Nephron progenitor cell (in vitro differentiated cells): ENCODE results near the gene CUL4B.

Experiments used
- DNase-seq: peaks from one replicate; pipeline ENCODE4 v3.0.0; 2021
- H3K27ac Mint-ChIP-seq: 2 replicates; pipeline ENCODE4 v1.8.0; 2021; ENCODE audit warnings: mild to moderate bottlenecking, moderate library complexity, mixed read lengths
- H3K27me3 Mint-ChIP-seq: 2 replicates; pipeline ENCODE4 v1.8.0; 2021; ENCODE audit warnings: mild to moderate bottlenecking, low read depth, mixed read lengths; ENCODE audit not compliant: poor library complexity
- H3K36me3 Mint-ChIP-seq: 2 replicates; pipeline ENCODE4 v1.8.0; 2021; ENCODE audit warnings: low read depth, mixed read lengths
- H3K4me1 Mint-ChIP-seq: 2 replicates; pipeline ENCODE4 v1.8.0; 2021; ENCODE audit warnings: mixed read lengths
- H3K4me3 Mint-ChIP-seq: 2 replicates; pipeline ENCODE4 v1.8.0; 2021; ENCODE audit warnings: mild to moderate bottlenecking, moderate library complexity, mixed read lengths
- H3K9me3 Mint-ChIP-seq: 2 replicates; pipeline ENCODE4 v1.8.0; 2021; ENCODE audit warnings: mild to moderate bottlenecking, moderate library complexity, mixed read lengths
- CTCF ChIP-seq: fragments of 200-600 bp; sonication (generic); IDR thresholded peaks from 2 replicates; pipeline ENCODE4 v1.5.0; 2021; ENCODE audit warnings: antibody characterized with exemption

Gene CUL4B

GRCh38 chrX:120536061-120536460, 24.7 kb downstream of the CUL4B start:
- Mint-ChIP-seq H3K27me3 (no peaks in the 10 kb centered on the region), H3K36me3 (peaks cover 31% of the 10 kb centered on the region), H3K9me3 (peaks cover 18% of the 10 kb centered on the region), H3K4me1 (no peaks in the 10 kb centered on the region), H3K27ac (no peak overlapping the region), H3K4me3 (no peak overlapping the region)
- DNase-seq: no peak
- no peak for TF ChIP-seq CTCF

- H3K4me1 Mint-ChIP-seq: no peaks in the 10 kb centered on the region
- peaks cover 31% of the 10 kb centered on the region for H3K36me3 Mint-ChIP-seq
- H3K27me3 Mint-ChIP-seq: no peaks in the 10 kb centered on the region
- peaks cover 18% of the 10 kb centered on the region for H3K9me3 Mint-ChIP-seq
- no peak overlapping the region for H3K4me3 Mint-ChIP-seq
- no peak for TF ChIP-seq CTCF
- DNase-seq: no peak
- H3K27ac Mint-ChIP-seq: no peak overlapping the region
Measured at GRCh38 chrX:120534413-120535205, 26.2 kb downstream of the CUL4B start.

- Mint-ChIP-seq H3K9me3 (peaks cover 47% of the 10 kb centered on the region), H3K27me3 (no peaks in the 10 kb centered on the region), H3K36me3 (peaks cover 34% of the 10 kb centered on the region), H3K4me3 (no peak overlapping the region), H3K4me1 (no peaks in the 10 kb centered on the region), H3K27ac (no peak overlapping the region)
- no peak for TF ChIP-seq CTCF
- DNase-seq: no peak
Measured at GRCh38 chrX:120522820-120523219, 37.9 kb downstream of the CUL4B start.

GRCh38 chrX:120517936-120518335, 42.8 kb downstream of the CUL4B start:
- Mint-ChIP-seq H3K4me3 (no peak overlapping the region), H3K27ac (no peak overlapping the region), H3K27me3 (peaks cover 4% of the 10 kb centered on the region), H3K9me3 (peaks cover 54% of the 10 kb centered on the region), H3K4me1 (no peaks in the 10 kb centered on the region), H3K36me3 (peaks cover 22% of the 10 kb centered on the region)
- DNase-seq: no peak
- TF ChIP-seq CTCF: no peak

GRCh38 chrX:120514236-120514635, 46.5 kb downstream of the CUL4B start:
- Mint-ChIP-seq H3K9me3 (peaks cover 37% of the 10 kb centered on the region), H3K27ac (no peak overlapping the region), H3K36me3 (peaks cover 8% of the 10 kb centered on the region), H3K27me3 (peaks cover 4% of the 10 kb centered on the region), H3K4me1 (no peaks in the 10 kb centered on the region), H3K4me3 (no peak overlapping the region)
- no peak for DNase-seq
- TF ChIP-seq CTCF: no peak

- Mint-ChIP-seq H3K4me3 (no peak overlapping the region), H3K36me3 (peaks cover 5% of the 10 kb centered on the region), H3K27me3 (peaks cover 4% of the 10 kb centered on the region), H3K4me1 (no peaks in the 10 kb centered on the region), H3K9me3 (peaks cover 26% of the 10 kb centered on the region), H3K27ac (no peak overlapping the region)
- no peak for DNase-seq
- no peak for TF ChIP-seq CTCF
Measured at GRCh38 chrX:120512627-120513026, 48.1 kb downstream of the CUL4B start.
